ENCODE data around the gene OR6Y1. TPM values are rescaled to one million over a fixed set of nuclear protein-coding genes. Genes with fewer than 3 reads are reported as not detected.

OR6Y1 gene
- total and polyA plus RNA-seq, 2 experiments from 2014 or later, result not detected

GRCh38 chr1:158527190-158527815 lies 26.9 kb downstream of the OR6Y1 start:
- Histone ChIP-seq H3K9me3 (ENCODE audit: low read depth) (peaks cover 5% of the 10 kb centered on the region), H3K4me1 (ENCODE audit: insufficient read depth) (no peaks in the 10 kb centered on the region), H3K27me3 (no peaks in the 10 kb centered on the region), H3K79me2 (no peaks in the 10 kb centered on the region), H3K4me2 (no peak overlapping the region), H3K27ac (no peak overlapping the region), H3K9me2 (replicated peaks; ENCODE audit: insufficient read depth) (no peaks in the 10 kb centered on the region), H2AFZ (no peak overlapping the region), H3K4me3 (no peak overlapping the region), H4K20me1 (ENCODE audit: insufficient read depth, poor library complexity, severe bottlenecking) (no peaks in the 10 kb centered on the region), H3K36me3 (replicated peaks; ENCODE audit: insufficient read depth, low read depth) (no peaks in the 10 kb centered on the region)
- 60% methylated on average over 2 of the region's 2 CpGs for WGBS (ENCODE audit: low lambda C conversion rate, missing lambda C conversion rate)
- no peak for DNase-seq (ENCODE audit: low spot score)
- TF ChIP-seq EZH2 (IDR thresholded peaks at IDR 0.05; ENCODE audit: borderline replicate concordance) (no peak), CTCF (IDR thresholded peaks at IDR 0.05; ENCODE audit: poor library complexity) (no peak), EZH2phosphoT487 (IDR thresholded peaks at IDR 0.05; ENCODE audit: low read depth, severe bottlenecking, unreplicated experiment) (no peak)

GRCh38 chr1:158521666-158522058 lies 32.5 kb downstream of the OR6Y1 start:
- WGBS (ENCODE audit: low lambda C conversion rate, missing lambda C conversion rate), result 88% methylated on average over 2 of the region's 2 CpGs

GRCh38 chr1:158520955-158521665 lies 33.1 kb downstream of the OR6Y1 start:
- no peak for TF ChIP-seq CTCF (IDR thresholded peaks at IDR 0.05; ENCODE audit: poor library complexity)
- TF ChIP-seq EZH2phosphoT487 (IDR thresholded peaks at IDR 0.05; ENCODE audit: low read depth, severe bottlenecking, unreplicated experiment), result no peak
- TF ChIP-seq EZH2 (IDR thresholded peaks at IDR 0.05; ENCODE audit: borderline replicate concordance), result no peak
- Histone ChIP-seq H4K20me1 (ENCODE audit: insufficient read depth, poor library complexity, severe bottlenecking) (no peaks in the 10 kb centered on the region), H3K4me2 (no peak overlapping the region), H3K9me3 (ENCODE audit: low read depth) (no peaks in the 10 kb centered on the region), H3K4me3 (no peak overlapping the region), H3K9me2 (replicated peaks; ENCODE audit: insufficient read depth) (no peaks in the 10 kb centered on the region), H3K79me2 (no peaks in the 10 kb centered on the region), H3K36me3 (replicated peaks; ENCODE audit: insufficient read depth, low read depth) (no peaks in the 10 kb centered on the region), H3K27ac (no peak overlapping the region), H2AFZ (no peak overlapping the region), H3K4me1 (ENCODE audit: insufficient read depth) (no peaks in the 10 kb centered on the region), H3K27me3 (no peaks in the 10 kb centered on the region)
- WGBS (ENCODE audit: low lambda C conversion rate, missing lambda C conversion rate), result 91% methylated on average over 3 of the region's 3 CpGs
- no peak for DNase-seq (ENCODE audit: low spot score)

More at GRCh38 chr1:158521666-158522058, 32.5 kb downstream of the OR6Y1 start:
- no peak overlapping the region for H3K4me3 ChIP-seq
- TF ChIP-seq EZH2 (IDR thresholded peaks at IDR 0.05; ENCODE audit: borderline replicate concordance) (no peak), EZH2phosphoT487 (IDR thresholded peaks at IDR 0.05; ENCODE audit: low read depth, severe bottlenecking, unreplicated experiment) (no peak), CTCF (IDR thresholded peaks at IDR 0.05; ENCODE audit: poor library complexity) (no peak)
- no peak overlapping the region for H3K27ac ChIP-seq
- H2AFZ ChIP-seq, result no peak overlapping the region
- H3K9me2 ChIP-seq (replicated peaks; ENCODE audit: insufficient read depth), result no peaks in the 10 kb centered on the region
- H3K79me2 ChIP-seq, result no peaks in the 10 kb centered on the region
- no peaks in the 10 kb centered on the region for H3K36me3 ChIP-seq (replicated peaks; ENCODE audit: insufficient read depth, low read depth)
- no peaks in the 10 kb centered on the region for H3K4me1 ChIP-seq (ENCODE audit: insufficient read depth)
- no peak for DNase-seq (ENCODE audit: low spot score)
- H3K4me2 ChIP-seq, result no peak overlapping the region
- no peaks in the 10 kb centered on the region for H3K27me3 ChIP-seq
- H4K20me1 ChIP-seq (ENCODE audit: insufficient read depth, poor library complexity, severe bottlenecking), result no peaks in the 10 kb centered on the region
- no peaks in the 10 kb centered on the region for H3K9me3 ChIP-seq (ENCODE audit: low read depth)
